K562 (cell line): ENCODE data around the gene SIT1. TPM values are rescaled to one million over a fixed set of nuclear protein-coding genes. Genes with fewer than 3 reads are reported as not detected.

ENCODE experiments used
- ATAC-seq: fragments of 200-7000 bp; cut with Tn5 transposase; 3 replicates; pipeline ENCODE4 v1.9.1; 2020; ENCODE audit warnings: moderate library complexity
- BruUV-seq: library from RNA; stranded (reverse); fragments of 400-500 nt; replicated peaks from 2 replicates; lab custom pipeline; 2021; lab: Mats Ljungman, UMichigan
- CTCF ChIA-PET: fragments of 300-600 bp; formaldehyde crosslinking; extraction: SDS; loops from one replicate; lab custom pipeline; 2021; ENCODE audit warnings: low intra/inter-chr PET ratio; lab: Yijun Ruan, JAX
- POLR2A ChIA-PET: fragments of 300-600, 350-650 bp; sonication (Branson Sonifier 250); formaldehyde crosslinking; extraction: SDS; loops from one replicate; lab custom pipeline; 2021; ENCODE audit warnings: antibody characterized with exemption, inconsistent platforms; lab: Yijun Ruan, JAX
- DNase-seq, 4 experiments: peaks; one replicate each; pipeline versions ENCODE4 v3.0.0 to v3.0.0-alpha.2; 2011 to 2018; ENCODE audit warnings: low spot score in 3 of 4, mixed read lengths in 3 of 4; ENCODE audit errors: extremely low read depth in 1 of 4
- FAIRE-seq: peaks from 2 replicates; lab custom pipeline; 2011; peaks lifted over from hg19 to GRCh38; lab: Jason Lieb, UNC
- H2AFZ ChIP-seq: 2 replicates; pipeline ENCODE4 v1.6.0; 2011; ENCODE audit warnings: low read depth, low read length, control low read depth, inconsistent platforms
- H3K27ac ChIP-seq: fragments of 200-600 bp; 3 replicates; pipeline ENCODE4 v1.8.0; 2011; ENCODE audit warnings: low read depth, mild to moderate bottlenecking, control low read depth, inconsistent platforms, low read length, moderate library complexity, mixed read lengths; ENCODE audit errors: extremely low read depth
- H3K27me3 ChIP-seq, 2 experiments: fragments of 300-600 bp in 1 of 2; 2 replicates in 1 of 2; 3 replicates in 1 of 2; pipeline versions ENCODE4 v1.6.0 to v1.8.0; 2011; ENCODE audit warnings: inconsistent platforms in 2 of 2, low read length in 2 of 2, mild to moderate bottlenecking in 1 of 2, mixed read lengths in 1 of 2, moderate library complexity in 1 of 2; ENCODE audit not compliant: control insufficient read depth in 2 of 2, insufficient read depth in 2 of 2
- H3K36me3 ChIP-seq: fragments of 300-600 bp; 3 replicates; pipeline ENCODE4 v1.8.0; 2011; ENCODE audit warnings: mild to moderate bottlenecking, low read length, inconsistent platforms; ENCODE audit not compliant: control insufficient read depth, insufficient read depth
- H3K4me1 ChIP-seq, 2 experiments: fragments of 200-600 bp in 1 of 2; replicated peaks in 1 of 2; 2 replicates in 1 of 2; 3 replicates in 1 of 2; pipeline versions ENCODE4 v1.5.1 to v1.8.0; 2011; ENCODE audit warnings: inconsistent platforms in 2 of 2, low read length in 2 of 2, mild to moderate bottlenecking in 1 of 2, mixed read lengths in 1 of 2, moderate library complexity in 1 of 2; ENCODE audit not compliant: control insufficient read depth in 2 of 2, insufficient read depth in 2 of 2
- H3K4me2 ChIP-seq: 2 replicates; pipeline ENCODE4 v1.6.1; 2011; ENCODE audit warnings: low read length, control low read depth, inconsistent platforms, mixed read lengths; ENCODE audit not compliant: insufficient read depth
- H3K4me3 ChIP-seq: fragments of 200-600 bp; sonication (generic), shearing (Covaris generic); 2 replicates; pipeline ENCODE4 v1.5.1; 2016; ENCODE audit warnings: control low read depth, inconsistent platforms
- H3K79me2 ChIP-seq: fragments of 200-600 bp; 3 replicates; pipeline ENCODE4 v1.8.0; 2011; ENCODE audit warnings: low read length, inconsistent platforms; ENCODE audit not compliant: control insufficient read depth, insufficient read depth
- H3K9ac ChIP-seq, 2 experiments: 2 replicates each; pipeline versions ENCODE4 v1.6.0 to v1.6.1; 2011; ENCODE audit warnings: low read depth in 2 of 2, low read length in 2 of 2, control low read depth in 1 of 2, inconsistent platforms in 1 of 2, mild to moderate bottlenecking in 1 of 2, mixed read lengths in 1 of 2; ENCODE audit not compliant: insufficient read depth in 1 of 2
- H3K9me1 ChIP-seq: one replicate; pipeline ENCODE4 v1.6.0; 2011; ENCODE audit warnings: inconsistent platforms, mild to moderate bottlenecking, low read length, moderate library complexity; ENCODE audit not compliant: control insufficient read depth, insufficient read depth
- H3K9me3 ChIP-seq: replicated peaks from 2 replicates; pipeline ENCODE4 v1.5.1; 2011; ENCODE audit warnings: low read depth, low read length, inconsistent platforms; ENCODE audit not compliant: control insufficient read depth, insufficient read depth
- H4K20me1 ChIP-seq: replicated peaks from 2 replicates; pipeline ENCODE4 v1.6.1; 2011; ENCODE audit warnings: low read length, inconsistent platforms, mixed read lengths; ENCODE audit not compliant: control insufficient read depth, insufficient read depth
- ARHGAP35 ChIP-seq: fragments of 450-650 bp; IDR thresholded peaks from 2 replicates; pipeline ENCODE4 v1.6.1; 2018; ENCODE audit not compliant: partially characterized antibody
- ARID3B ChIP-seq: fragments of 250-450 bp; sonication (Bioruptor Pico); IDR thresholded peaks from 2 replicates; pipeline ENCODE4 v1.4.0; 2020; ENCODE audit warnings: borderline replicate concordance
- CAMTA2 ChIP-seq: fragments of 250-450 bp; sonication (Bioruptor Pico); conservative IDR thresholded peaks from 2 replicates; pipeline ENCODE4 v1.5.1; 2022
- DDX20 ChIP-seq: fragments of 450-650 bp; IDR thresholded peaks from 2 replicates; pipeline ENCODE4 v1.6.1; 2016; ENCODE audit warnings: missing genetic modification characterization, low read depth, mild to moderate bottlenecking, missing compliant biosample characterization, moderate library complexity
- E2F5 ChIP-seq: sonication (generic); formaldehyde crosslinking; IDR thresholded peaks from 2 replicates; pipeline ENCODE4 v1.8.0; 2022; ENCODE audit warnings: mild to moderate bottlenecking, missing genetic modification reagents
- FOXK2 ChIP-seq, 2 experiments: fragments of 450-650 bp; IDR thresholded peaks in 1 of 2; conservative IDR thresholded peaks in 1 of 2; 2 replicates each; pipeline ENCODE4 v1.6.1; 2016; ENCODE audit warnings: low read depth in 2 of 2, mild to moderate bottlenecking in 1 of 2
- ID3 ChIP-seq, 2 experiments: fragments of 250-450 bp in 1 of 2; fragments of 450-650 bp in 1 of 2; sonication (Bioruptor Pico) in 1 of 2; IDR thresholded peaks; 2 replicates each; pipeline versions ENCODE4 v1.6.1 to v1.8.0; 2016 to 2021; ENCODE audit warnings: mild to moderate bottlenecking in 2 of 2, moderate library complexity in 2 of 2, missing compliant biosample characterization in 1 of 2, missing genetic modification characterization in 1 of 2
- MIER1 ChIP-seq: fragments of 450-650 bp; IDR thresholded peaks from 2 replicates; pipeline ENCODE4 v1.6.1; 2016; ENCODE audit warnings: antibody characterized with exemption, mild to moderate bottlenecking, low read depth
- MNT ChIP-seq, 2 experiments: fragments of 450-650 bp; conservative IDR thresholded peaks; 2 replicates each; pipeline ENCODE4 v1.6.1; 2017; ENCODE audit warnings: mild to moderate bottlenecking in 2 of 2, moderate library complexity in 2 of 2
- NCOA4 ChIP-seq: fragments of 450-650 bp; IDR thresholded peaks from 2 replicates; pipeline ENCODE4 v1.6.1; 2018; ENCODE audit warnings: mild to moderate bottlenecking; ENCODE audit not compliant: partially characterized antibody
- NCOR1 ChIP-seq: fragments of 450-650 bp; IDR thresholded peaks from 2 replicates; pipeline ENCODE4 v1.6.1; 2016; ENCODE audit warnings: mild to moderate bottlenecking, moderate library complexity
- PHF21A ChIP-seq: fragments of 450-650 bp; IDR thresholded peaks from 2 replicates; pipeline ENCODE4 v1.6.1; 2017; ENCODE audit warnings: low read depth, borderline replicate concordance
- PHTF2 ChIP-seq: fragments of 250-450 bp; sonication (Bioruptor Pico); IDR thresholded peaks from 2 replicates; pipeline ENCODE4 v1.5.0; 2021; ENCODE audit warnings: mild to moderate bottlenecking
- SUPT5H ChIP-seq: fragments of 450-650 bp; IDR thresholded peaks from 2 replicates; pipeline ENCODE4 v1.6.1; 2016
- ZC3H11A ChIP-seq: IDR thresholded peaks from 2 replicates; pipeline ENCODE4 v1.6.1; 2012; ENCODE audit warnings: low read depth, low read length, improper control_type of control experiment
- ZNF699 ChIP-seq: fragments of 250-450 bp; sonication (Bioruptor Pico); IDR thresholded peaks from 2 replicates; pipeline ENCODE4 v1.8.0; 2021; ENCODE audit warnings: mild to moderate bottlenecking, moderate library complexity; ENCODE audit not compliant: insufficient replicate concordance
- ZNF75A ChIP-seq: fragments of 450-650 bp; formaldehyde crosslinking; IDR thresholded peaks from 2 replicates; pipeline ENCODE4 v1.4.0; 2020; ENCODE audit warnings: mild to moderate bottlenecking
- ZNF766 ChIP-seq: fragments of 200-800 bp; sonication (Bioruptor generic); conservative IDR thresholded peaks from 2 replicates; pipeline ENCODE4 v1.6.1; 2016; ENCODE audit warnings: missing genetic modification characterization, missing compliant biosample characterization
- WGBS: fragments of 100-300 bp; shearing (Covaris generic); methylation state at CpG from one replicate; pipeline ENCODE4 v1.1.6; 2016; ENCODE audit warnings: low coverage, mixed read lengths; ENCODE audit not compliant: insufficient coverage; ENCODE audit errors: missing lambda C conversion rate; 5-methylcytosine and 5-hydroxymethylcytosine counted together
- in situ Hi-C: fragments of 300-500 bp; cut with MboI; formaldehyde crosslinking; loops from 4 replicates; pipeline ENCODE4 v1.15.0; 2018; ENCODE audit warnings: inconsistent platforms, mixed read lengths
- intact Hi-C: fragments of 100-400 bp; cut with micrococcal nuclease; formaldehyde crosslinking; loops from 2 replicates; pipeline ENCODE4 v1.14.2; 2022
- polyA plus RNA-seq, 8 experiments: library from polyadenylated mRNA; depleted of rRNA in 4 of 8; stranded (reverse) in 5 of 8; unstranded in 3 of 8; fragments of >200 nt; fragmentation: Nextera tagmentation in 2 of 8; fragmentation: Illumina TruSeq in 1 of 8; extraction: Ambion mirVana in 2 of 8; extraction: Trizol in 1 of 8; gene quantifications; 2 replicates each; pipeline versions ENCODE4 v1.2.1 to v1.2.3, GENCODE V29; 2011 to 2014; ENCODE audit warnings: inconsistent platforms in 1 of 8, missing spikeins in 1 of 8
- total RNA-seq, 7 experiments: library from RNA; depleted of rRNA in 6 of 7; stranded (reverse); fragments of >200 nt in 6 of 7; fragmentation: Illumina TruSeq in 2 of 7; extraction: Trizol in 2 of 7; gene quantifications; 2 replicates each; pipeline versions ENCODE4 v1.2.1 to v1.2.3, GENCODE V29; 2011 to 2021; ENCODE audit warnings: low replicate concordance in 1 of 7

The SIT1 gene
- total and polyA plus RNA-seq, 9 of the 15 experiments (the other 6 are each of a cell fraction or from before 2014, with no cell fraction given): not detected

GRCh38 chr9:35690614-35691333 lies 40.0 kb upstream of the SIT1 start:
- H3K27ac ChIP-seq: peak overlapping the region; percentile 86
- peak; percentile 26 for FAIRE-seq
- TF ChIP-seq ID3 (CRISPR knock-in tag; IDR thresholded peaks at IDR 0.05): no peak
- TF ChIP-seq ID3 (tag; IDR thresholded peaks at IDR 0.05): no peak
- TF ChIP-seq E2F5 (CRISPR knock-in tag): no peak
- TF ChIP-seq PHF21A: no peak
- 0 out of 4 replicates have a peak, but pooled peaks have one; percentile 22 to 26 for TF ChIP-seq FOXK2 (conservative IDR thresholded peaks at IDR 0.05 in 1 of 2, IDR thresholded peaks at IDR 0.05 in 1 of 2; ENCODE audit: low read depth in 2 of 2)
- no peak for TF ChIP-seq ARID3B
- TF ChIP-seq MIER1: no peak
- peak; percentile 70 for TF ChIP-seq SUPT5H
- TF ChIP-seq ZNF699 (CRISPR knock-in tag): no peak
- no peak for TF ChIP-seq NCOA4
- no peak for TF ChIP-seq NCOR1
- no peak for TF ChIP-seq CAMTA2
- TF ChIP-seq DDX20 (tag): no peak
- TF ChIP-seq ZC3H11A: no peak
- no peak for TF ChIP-seq ZNF75A (CRISPR knock-in tag)
- no peak for TF ChIP-seq ARHGAP35
- peak; percentile 42 to 78; a peak in 1 of 4 replicates for TF ChIP-seq MNT (conservative IDR thresholded peaks at IDR 0.05)
- no peak for TF ChIP-seq PHTF2
- TF ChIP-seq ZNF766 (CRISPR knock-in tag): no peak

More at GRCh38 chr9:35690614-35691333, 40.0 kb upstream of the SIT1 start:
- Histone ChIP-seq H3K4me3 (peak overlapping the region; percentile 72), H3K9ac (peak overlapping the region; percentile 73 to 92), H3K9me3 (no peaks in the 10 kb centered on the region), H3K9me1 (no peaks in the 10 kb centered on the region), H4K20me1 (no peaks in the 10 kb centered on the region), H3K4me2 (peak overlapping the region; percentile 89), H3K36me3 (peaks cover 3% of the 10 kb centered on the region; the same call in 2 of the 3 replicates), H3K27me3 (no peaks in the 10 kb centered on the region), H3K79me2 (no peaks in the 10 kb centered on the region), H3K4me1 (peaks cover 12 to 23% of the 10 kb centered on the region in 2 experiments; a peak in 4 of 5 replicates), H2AFZ (peak overlapping the region; percentile 91)
- in situ Hi-C loops (no loop called here), intact Hi-C loops (no loop called here)
- peak; percentile 92 for ATAC-seq
- ChIA-PET CTCF (no interaction called here), POLR2A (interaction anchor here (0.7 to 1.9 kb wide), 8 partner anchors 13 to 50 kb away, joined by 3 to 10 read pairs (median 4); partner anchors contain the start of genes CREB3 and TLN1)
- DNase-seq: peak; percentile 78 to 84 (median 78)
- no TSS peak for BruUV-seq
- WGBS: 0% methylated on average over 8 of the region's 61 CpGs
